DOHH2 (cell line): ENCODE measurements around the gene KLC4.

ENCODE experiments used
- EZH2phosphoT487 ChIP-seq: fragments of 200-600 bp; sonication (generic); IDR thresholded peaks from 2 replicates; pipeline ENCODE4 v1.6.1; 2017; ENCODE audit warnings: borderline replicate concordance, mild to moderate bottlenecking, antibody characterized with exemption, low read length, moderate library complexity, mixed read lengths
- TF ChIP-seq, protein P1 (sequence below): fragments of 200-600 bp; sonication (generic); IDR thresholded peaks from one replicate; pipeline ENCODE4 v1.5.1; 2014; ENCODE audit warnings: antibody characterized with exemption, mild to moderate bottlenecking, low read depth, low read length; ENCODE audit not compliant: poor library complexity, severe bottlenecking

- TF ChIP-seq, protein P1, sequence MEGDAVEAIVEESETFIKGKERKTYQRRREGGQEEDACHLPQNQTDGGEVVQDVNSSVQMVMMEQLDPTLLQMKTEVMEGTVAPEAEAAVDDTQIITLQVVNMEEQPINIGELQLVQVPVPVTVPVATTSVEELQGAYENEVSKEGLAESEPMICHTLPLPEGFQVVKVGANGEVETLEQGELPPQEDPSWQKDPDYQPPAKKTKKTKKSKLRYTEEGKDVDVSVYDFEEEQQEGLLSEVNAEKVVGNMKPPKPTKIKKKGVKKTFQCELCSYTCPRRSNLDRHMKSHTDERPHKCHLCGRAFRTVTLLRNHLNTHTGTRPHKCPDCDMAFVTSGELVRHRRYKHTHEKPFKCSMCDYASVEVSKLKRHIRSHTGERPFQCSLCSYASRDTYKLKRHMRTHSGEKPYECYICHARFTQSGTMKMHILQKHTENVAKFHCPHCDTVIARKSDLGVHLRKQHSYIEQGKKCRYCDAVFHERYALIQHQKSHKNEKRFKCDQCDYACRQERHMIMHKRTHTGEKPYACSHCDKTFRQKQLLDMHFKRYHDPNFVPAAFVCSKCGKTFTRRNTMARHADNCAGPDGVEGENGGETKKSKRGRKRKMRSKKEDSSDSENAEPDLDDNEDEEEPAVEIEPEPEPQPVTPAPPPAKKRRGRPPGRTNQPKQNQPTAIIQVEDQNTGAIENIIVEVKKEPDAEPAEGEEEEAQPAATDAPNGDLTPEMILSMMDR = no peak
- no peak for TF ChIP-seq EZH2phosphoT487
Measured at GRCh38 chr6:43120101-43120763, 60.8 kb downstream of the KLC4 start.
